GM19468 (cell line): ENCODE results near the gene MYO19.
"Not testable (repeated sequence)": the region's sequence is repeated elsewhere in the genome, so short reads cannot be mapped to it uniquely, and the experiment has no call there.

ENCODE experiments used
- ATAC-seq: cut with Tn5 transposase; IDR thresholded peaks from one replicate; pipeline ENCODE4 v1.9.1; 2021; ENCODE audit warnings: mild to moderate bottlenecking, moderate library complexity, moderate number of reproducible peaks; ENCODE audit not compliant: unreplicated experiment; ENCODE audit errors: extremely low read depth

The MYO19 gene

DNA sequence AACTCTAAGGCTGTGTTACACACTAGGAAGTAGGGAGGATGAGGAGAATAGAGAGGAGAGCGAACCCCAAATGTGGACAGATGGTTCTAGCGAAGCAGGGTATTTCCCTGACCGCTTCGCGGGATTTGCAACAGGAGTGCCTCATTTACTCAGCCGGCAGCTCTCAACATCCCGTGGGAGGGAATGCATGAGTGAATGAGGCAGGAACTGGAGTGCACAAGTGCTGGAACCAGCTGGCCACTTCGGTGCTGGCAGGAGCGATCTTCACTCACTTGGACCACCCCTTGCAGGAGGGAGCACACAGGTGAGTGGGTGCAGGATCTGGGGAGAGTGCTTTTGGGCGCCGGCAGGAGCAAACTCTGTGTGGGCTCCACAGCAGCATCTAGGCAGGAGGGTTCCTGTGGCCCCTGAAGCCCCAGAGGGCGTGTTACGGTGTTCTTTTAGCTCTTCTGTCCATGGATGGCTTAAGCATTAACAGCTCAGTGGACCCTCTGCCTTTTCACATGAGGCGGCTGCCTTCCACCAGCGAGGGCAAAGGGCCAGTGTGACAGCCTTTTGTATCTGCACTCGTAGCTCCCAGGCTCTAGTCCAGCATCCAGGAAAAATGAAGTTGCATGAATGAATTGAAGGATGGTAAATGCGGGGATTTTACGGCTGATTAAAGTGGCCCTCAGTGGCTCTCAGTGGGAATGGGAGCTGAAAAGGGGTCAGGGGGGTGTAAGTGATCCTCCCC, 65.6 kb downstream of the MYO19 start:
- no peak for ATAC-seq

DNA sequence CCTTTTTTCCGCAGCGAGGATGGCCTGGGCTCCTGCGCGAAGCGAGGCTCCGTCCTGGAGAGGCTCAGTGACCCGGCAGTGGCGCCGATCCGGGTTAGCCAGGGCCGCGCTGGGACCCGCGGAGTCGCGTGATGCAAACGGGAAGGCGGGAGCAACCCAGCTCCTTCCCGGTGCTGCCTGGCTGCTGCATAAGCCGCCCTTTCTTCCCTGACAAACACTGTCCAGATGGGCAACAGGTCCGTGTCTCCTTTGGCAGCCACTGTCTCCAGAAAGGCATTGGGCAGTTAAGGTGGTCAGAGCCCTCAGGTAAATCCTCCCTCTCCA, 69.9 kb downstream of the MYO19 start:
- ATAC-seq = no peak

DNA sequence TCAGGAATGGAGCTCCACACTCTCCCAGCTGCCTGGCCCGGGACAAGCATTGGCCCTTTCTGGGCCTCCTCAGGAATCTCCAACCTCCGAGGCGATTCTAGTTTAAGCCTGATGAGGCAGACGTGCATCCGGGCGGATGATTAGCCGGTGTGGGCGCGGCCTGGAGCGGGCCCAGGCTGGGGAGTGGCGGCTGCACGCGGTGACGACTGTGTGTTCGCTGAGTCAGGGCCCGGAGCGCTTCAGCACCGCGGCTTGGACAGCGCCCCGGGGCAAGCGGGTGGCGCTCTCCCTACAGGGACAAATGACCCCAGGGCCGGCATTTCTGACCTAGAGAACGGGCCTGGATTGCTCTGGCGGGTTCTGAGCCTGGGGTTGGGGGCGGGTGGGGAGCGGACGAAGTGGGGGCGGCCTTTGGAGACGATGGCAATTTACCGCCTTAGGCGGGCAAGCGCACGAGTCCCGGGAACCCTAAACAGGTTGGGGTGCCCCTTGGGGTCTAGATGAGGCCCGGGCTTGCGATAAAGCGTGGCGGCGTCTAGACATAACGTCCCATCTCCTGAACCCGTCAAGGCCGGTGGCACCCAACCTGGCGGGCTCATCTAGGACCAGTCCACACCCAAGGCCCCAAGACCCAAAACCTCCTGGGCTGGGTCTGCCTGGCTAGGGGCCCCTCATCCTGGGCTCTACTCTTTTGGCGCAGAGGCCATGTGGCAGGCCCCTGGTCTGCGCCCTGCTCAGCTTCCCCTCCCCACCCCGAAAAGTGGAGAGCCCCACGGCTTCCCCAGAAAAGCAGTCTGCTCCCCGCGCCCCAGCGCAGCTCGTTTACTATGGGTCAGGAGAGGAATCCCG, 70.5 kb downstream of the MYO19 start:
- ATAC-seq = no peak

- ATAC-seq = no peak
Measured at GRCh38 chr17:36461330-36462110, 73.1 kb downstream of the MYO19 start.

- ATAC-seq = no peak
Measured at GRCh38 chr17:36460265-36460937, 74.3 kb downstream of the MYO19 start.

GRCh38 chr17:36459601-36460000, 75.1 kb downstream of the MYO19 start:
- no peak for ATAC-seq

GRCh38 chr17:36459045-36459444, 75.6 kb downstream of the MYO19 start:
- no peak for ATAC-seq

- ATAC-seq = not testable (repeated sequence)
Measured at GRCh38 chr17:36457701-36458100, 77.0 kb downstream of the MYO19 start.

DNA sequence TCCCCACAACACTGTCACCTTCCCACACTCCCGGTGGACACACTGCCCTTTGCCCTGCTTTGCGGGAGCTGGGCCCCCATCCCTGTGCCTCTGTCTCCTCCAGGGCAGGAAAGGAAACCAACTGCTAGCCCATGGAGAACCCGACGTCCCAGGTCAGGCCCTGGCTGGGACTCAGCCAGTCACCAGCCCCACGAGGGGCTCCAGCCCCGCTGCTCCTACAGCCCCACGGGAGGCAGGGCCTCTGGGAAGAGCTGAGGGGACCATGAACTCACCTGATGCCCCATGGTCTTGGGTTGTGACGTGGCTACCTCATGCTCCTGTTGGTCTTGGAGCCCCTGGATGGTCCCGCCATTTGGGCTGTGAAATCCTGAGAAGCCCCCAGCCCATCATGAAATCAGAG, 81.8 kb downstream of the MYO19 start:
- not testable (repeated sequence) for ATAC-seq

- not testable (repeated sequence) for ATAC-seq
Measured at GRCh38 chr17:36449997-36450396, 84.7 kb downstream of the MYO19 start.
